PC-3 (cell line): ENCODE results near the gene AKT1. TPM values are rescaled to one million over a fixed set of nuclear protein-coding genes. Genes with fewer than 3 reads are reported as not detected.
A peak's percentile ranks its signal among the peaks of the same experiment; 100 is the strongest.

ENCODE experiments used
- ATAC-seq: fragments of 200-7000 bp; cut with Tn5 transposase; 2 replicates; pipeline ENCODE4 v1.9.1; 2020; ENCODE audit warnings: mild to moderate bottlenecking, moderate library complexity
- BruUV-seq: library from RNA; stranded (reverse); fragments of 400-500 nt; replicated peaks from 2 replicates; lab custom pipeline; 2021; lab: Mats Ljungman, UMichigan
- CTCF ChIA-PET: fragments of 300-600 bp; sonication (Branson Sonifier 250); formaldehyde crosslinking; loops from one replicate; lab custom pipeline; 2022; ENCODE audit warnings: antibody characterized with exemption; lab: Charles Lee
- POLR2A ChIA-PET: fragments of 300-600 bp; sonication (Branson Sonifier 250); formaldehyde crosslinking; loops from one replicate; lab custom pipeline; 2022; ENCODE audit warnings: antibody characterized with exemption; ENCODE audit not compliant: unreplicated experiment; lab: Charles Lee
- DNase-seq: peaks from one replicate; pipeline ENCODE4 v3.0.0-alpha.2; 2015
- H2AFZ ChIP-seq: fragments of 300-600 bp; sonication (generic); 2 replicates; pipeline ENCODE4 v1.6.0; 2016; ENCODE audit warnings: antibody characterized with exemption, low read length
- H3F3A ChIP-seq: fragments of 300-600 bp; sonication (generic); one replicate; pipeline ENCODE4 v1.6.0; 2017; ENCODE audit warnings: antibody characterized with exemption, low read length, control low read depth, mild to moderate bottlenecking; ENCODE audit not compliant: unreplicated experiment
- H3K27ac ChIP-seq: fragments of 300-600 bp; sonication (generic); 2 replicates; pipeline ENCODE4 v1.5.1; 2016; ENCODE audit warnings: mild to moderate bottlenecking, low read length
- H3K27me3 ChIP-seq: fragments of 300-600 bp; sonication (generic); 2 replicates; pipeline ENCODE4 v1.6.1; 2016; ENCODE audit warnings: low read length, mixed read lengths
- H3K36me3 ChIP-seq: fragments of 300-600 bp; sonication (generic); 2 replicates; pipeline ENCODE4 v1.6.1; 2016; ENCODE audit warnings: low read depth, mixed run types, low read length, mixed read lengths
- H3K4me1 ChIP-seq: fragments of 300-600 bp; sonication (generic); 2 replicates; pipeline ENCODE4 v1.5.1; 2016; ENCODE audit warnings: low read length; ENCODE audit not compliant: insufficient read depth
- H3K4me2 ChIP-seq: fragments of 300-600 bp; sonication (generic); 2 replicates; pipeline ENCODE4 v1.6.0; 2016; ENCODE audit warnings: low read length
- H3K4me3 ChIP-seq: fragments of 300-600 bp; sonication (generic); 2 replicates; pipeline ENCODE4 v1.5.1; 2016; ENCODE audit warnings: mild to moderate bottlenecking, low read length, mixed read lengths
- H3K79me2 ChIP-seq: fragments of 300-600 bp; sonication (generic); 2 replicates; pipeline ENCODE4 v1.6.1; 2017; ENCODE audit warnings: low read length, mixed read lengths
- H3K9ac ChIP-seq: fragments of 300-600 bp; sonication (generic); 2 replicates; pipeline ENCODE4 v1.6.0; 2016; ENCODE audit warnings: mild to moderate bottlenecking, low read length
- H3K9me2 ChIP-seq: fragments of 300-600 bp; sonication (generic); replicated peaks from 2 replicates; pipeline ENCODE4 v1.6.1; 2016; ENCODE audit warnings: mixed run types, low read length, mixed read lengths
- H3K9me3 ChIP-seq: fragments of 300-600 bp; sonication (generic); 2 replicates; pipeline ENCODE4 v1.6.1; 2016; ENCODE audit warnings: low read length, mixed read lengths
- H4K20me1 ChIP-seq: fragments of 300-600 bp; sonication (generic); 2 replicates; pipeline ENCODE4 v1.6.1; 2016; ENCODE audit warnings: low read length, mixed read lengths
- CTCF ChIP-seq: fragments of 300-600 bp; sonication (generic); conservative IDR thresholded peaks from 2 replicates; pipeline ENCODE4 v1.5.1; 2017; ENCODE audit warnings: antibody characterized with exemption, low read depth, mild to moderate bottlenecking, low read length
- EZH2 ChIP-seq: fragments of 300-600 bp; sonication (generic); IDR thresholded peaks from one replicate; pipeline ENCODE4 v1.6.1; 2017; ENCODE audit warnings: antibody characterized with exemption, mild to moderate bottlenecking, low read length; ENCODE audit not compliant: unreplicated experiment
- EZH2phosphoT487 ChIP-seq: fragments of 300-600 bp; sonication (generic); IDR thresholded peaks from 2 replicates; pipeline ENCODE4 v1.6.1; 2018; ENCODE audit warnings: mild to moderate bottlenecking, antibody characterized with exemption, low read length, borderline replicate concordance
- intact Hi-C: fragments of 100-400 bp; cut with micrococcal nuclease; formaldehyde crosslinking; loops from 2 replicates; pipeline ENCODE4 v1.9.0; 2023
- total RNA-seq: library from RNA; depleted of rRNA; stranded (reverse); fragments of >200 nt; gene quantifications from 2 replicates; pipeline ENCODE4 v1.2.3, GENCODE V29; 2014

Gene AKT1
- total RNA-seq, 1 experiment from 2014 or later: 196 TPM

DNA sequence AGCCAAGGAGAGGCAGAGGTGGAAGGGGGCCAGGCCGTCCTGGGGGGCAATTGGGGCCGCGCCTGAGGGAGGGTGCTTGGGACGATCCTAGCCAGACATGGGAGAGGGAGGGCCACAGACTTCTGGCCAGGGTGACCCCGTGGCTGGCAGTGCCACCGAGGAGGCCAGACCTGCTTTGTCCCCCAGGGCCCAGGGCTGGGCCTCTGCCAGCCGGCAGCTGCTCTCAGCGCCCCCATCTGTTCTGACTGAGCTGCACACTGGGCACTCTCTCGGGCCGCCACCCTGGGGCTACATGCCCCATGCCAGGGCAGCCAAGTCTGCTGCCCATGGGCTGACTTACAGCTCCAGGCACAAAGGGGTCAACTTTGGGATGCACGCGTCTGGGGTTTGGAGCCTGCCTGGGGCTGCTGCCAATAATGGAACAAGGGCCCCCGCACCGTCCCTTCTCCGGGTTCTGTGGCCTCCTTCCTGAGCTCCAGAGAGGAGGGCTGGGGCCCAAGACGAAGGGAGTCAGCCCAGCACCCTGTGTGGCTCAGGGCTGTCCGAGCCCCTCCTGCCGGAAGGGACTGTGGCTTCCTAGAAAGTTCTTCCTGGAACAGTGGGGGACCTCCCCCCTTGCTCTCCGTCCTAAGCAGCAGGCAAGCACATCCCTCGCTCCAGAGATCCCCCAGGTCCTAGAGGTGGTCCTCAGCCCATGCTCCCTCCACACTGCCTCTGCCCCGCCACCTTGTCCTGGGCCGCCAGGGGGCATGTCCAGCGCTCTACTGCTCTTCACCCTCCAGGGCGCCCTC lies 70.4 kb downstream of the AKT1 start:
- H3K36me3 ChIP-seq: 0 out of 2 replicates have a peak, but pooled peaks cover under 1% of the 10 kb centered on the region
- intact Hi-C loops: loop anchor here (2.0 kb wide), 1 partner anchor 22 kb away; no protein-coding TSS in a partner anchor
- H3K4me3 ChIP-seq: peak overlapping the region; percentile 78
- H3K27ac ChIP-seq: no peak overlapping the region
- no peaks in the 10 kb centered on the region for H3F3A ChIP-seq
- ATAC-seq (peak; percentile 6), DNase-seq (peak; percentile 32)
- H3K4me1 ChIP-seq: peaks cover 7% of the 10 kb centered on the region
- H3K9me2 ChIP-seq: no peaks in the 10 kb centered on the region
- H3K79me2 ChIP-seq: no peaks in the 10 kb centered on the region
- BruUV-seq: no TSS peak
- no peaks in the 10 kb centered on the region for H3K27me3 ChIP-seq
- CTCF ChIA-PET: no interaction called here
- peak overlapping the region; percentile 100 for H3K4me2 ChIP-seq
- no peaks in the 10 kb centered on the region for H3K9me3 ChIP-seq
- no peaks in the 10 kb centered on the region for H4K20me1 ChIP-seq
- POLR2A ChIA-PET: no interaction called here
- peak overlapping the region; percentile 57; the same call in 1 of the 2 replicates for H3K9ac ChIP-seq
- TF ChIP-seq EZH2phosphoT487 (no peak), CTCF (peak; percentile 38)
- H2AFZ ChIP-seq: no peak overlapping the region

DNA sequence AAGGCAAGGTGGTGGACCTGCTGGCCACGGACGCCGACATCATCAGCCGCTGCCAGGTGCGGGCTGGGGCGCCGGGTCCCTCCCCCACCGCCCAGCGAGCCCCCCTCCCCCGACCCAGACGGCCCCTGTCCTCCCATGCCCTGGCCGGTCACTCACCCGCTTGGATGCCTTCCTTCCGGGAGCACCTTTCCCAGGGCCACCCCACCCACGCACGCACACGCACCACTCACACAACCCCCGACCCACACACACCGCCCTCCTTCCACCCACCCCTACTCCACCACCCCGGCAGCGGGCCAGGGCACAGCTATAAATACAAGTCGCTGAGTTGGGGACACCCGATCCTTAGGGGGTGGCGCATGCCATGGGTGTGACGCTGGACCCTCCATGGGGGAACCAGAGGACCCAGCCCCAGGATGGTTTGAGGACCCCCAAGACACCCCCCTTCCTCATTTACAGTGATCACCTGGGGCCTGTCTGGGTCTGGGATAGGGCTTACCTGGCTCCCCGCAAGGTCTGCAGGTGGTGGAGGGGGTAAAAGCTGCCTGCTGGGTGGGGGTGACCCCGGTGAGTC lies 71.1 kb downstream of the AKT1 start:
- intact Hi-C loops: loop anchor here (2.0 kb wide), 1 partner anchor 22 kb away; no protein-coding TSS in a partner anchor
- no peak overlapping the region for H3K27ac ChIP-seq
- no peaks in the 10 kb centered on the region for H3K9me3 ChIP-seq
- CTCF ChIA-PET: no interaction called here
- H3K27me3 ChIP-seq: no peaks in the 10 kb centered on the region
- H3K9ac ChIP-seq: peak overlapping the region; percentile 57
- DNase-seq: no peak
- H4K20me1 ChIP-seq: no peaks in the 10 kb centered on the region
- no peaks in the 10 kb centered on the region for H3K9me2 ChIP-seq
- H3K4me2 ChIP-seq: peak overlapping the region; percentile 100
- no peaks in the 10 kb centered on the region for H3F3A ChIP-seq
- peaks cover 7% of the 10 kb centered on the region for H3K4me1 ChIP-seq
- no peaks in the 10 kb centered on the region for H3K79me2 ChIP-seq
- POLR2A ChIA-PET: no interaction called here
- peak; percentile 16 for ATAC-seq
- 0 out of 2 replicates have a peak overlapping the region, but pooled peaks have one; percentile 59 for H2AFZ ChIP-seq
- no peak for TF ChIP-seq EZH2
- TF ChIP-seq CTCF: no peak
- TF ChIP-seq EZH2phosphoT487: no peak
- H3K36me3 ChIP-seq: peaks cover 5% of the 10 kb centered on the region; the same call in 1 of the 2 replicates
- H3K4me3 ChIP-seq: peak overlapping the region; percentile 78
- TSS peak; percentile 20 for BruUV-seq
